H9 (cell line): ENCODE measurements around the gene MIAT. TPM values are rescaled to one million over a fixed set of nuclear protein-coding genes. Genes with fewer than 3 reads are reported as not detected.
"Not testable (repeated sequence)": the region's sequence is repeated elsewhere in the genome, so short reads cannot be mapped to it uniquely, and the experiment has no call there.

Experiments used
- DNase-seq: peaks from one replicate; pipeline ENCODE4 v3.0.0-alpha.2; 2017
- H2AFZ ChIP-seq: one replicate; pipeline ENCODE4 v1.6.1; 2013; ENCODE audit warnings: mild to moderate bottlenecking, low read length, control low read depth, moderate library complexity
- H2AK5ac ChIP-seq: 2 replicates; pipeline ENCODE4 v1.6.1; 2013; ENCODE audit warnings: low read length, control low read depth, mixed read lengths; ENCODE audit not compliant: insufficient read length
- H2BK120ac ChIP-seq: one replicate; pipeline ENCODE4 v1.6.1; 2013; ENCODE audit warnings: low read depth, mild to moderate bottlenecking, low read length, control low read depth, inconsistent platforms; ENCODE audit not compliant: poor library complexity, severe bottlenecking
- H2BK12ac ChIP-seq: 2 replicates; pipeline ENCODE4 v1.6.1; 2013; ENCODE audit warnings: low read length, control low read depth, mixed read lengths, low read depth; ENCODE audit not compliant: insufficient read length
- H2BK15ac ChIP-seq: 2 replicates; pipeline ENCODE4 v1.6.1; 2013; ENCODE audit warnings: low read depth, low read length, control low read depth
- H2BK20ac ChIP-seq: one replicate; pipeline ENCODE4 v1.6.1; 2013; ENCODE audit warnings: low read depth, mild to moderate bottlenecking, low read length, control low read depth, inconsistent platforms; ENCODE audit not compliant: poor library complexity, severe bottlenecking
- H2BK5ac ChIP-seq: 2 replicates; pipeline ENCODE4 v1.6.1; 2013; ENCODE audit warnings: low read length, control low read depth, mixed read lengths; ENCODE audit not compliant: insufficient read length
- H3K14ac ChIP-seq: 2 replicates; pipeline ENCODE4 v1.6.1; 2013; ENCODE audit warnings: low read length, control low read depth; ENCODE audit not compliant: insufficient read depth
- H3K18ac ChIP-seq: 2 replicates; pipeline ENCODE4 v1.6.1; 2013; ENCODE audit warnings: low read depth, mild to moderate bottlenecking, mixed read lengths, low read length, control low read depth; ENCODE audit not compliant: insufficient read length
- H3K23ac ChIP-seq: 2 replicates; pipeline ENCODE4 v1.6.1; 2013; ENCODE audit warnings: low read length, control low read depth, mixed read lengths, low read depth; ENCODE audit not compliant: insufficient read length
- H3K23me2 ChIP-seq: 2 replicates; pipeline ENCODE4 v1.6.1; 2013; ENCODE audit warnings: low read depth, mild to moderate bottlenecking, mixed read lengths, low read length, control low read depth; ENCODE audit not compliant: insufficient read length, poor library complexity, severe bottlenecking
- H3K27ac ChIP-seq: 2 replicates; pipeline ENCODE4 v1.5.1; 2013; ENCODE audit warnings: low read length, control low read depth, mixed read lengths, low read depth; ENCODE audit not compliant: insufficient read length
- H3K27me3 ChIP-seq: 2 replicates; pipeline ENCODE4 v1.6.1; 2013; ENCODE audit warnings: low read length, control low read depth, inconsistent platforms; ENCODE audit not compliant: insufficient read depth
- H3K4ac ChIP-seq: 2 replicates; pipeline ENCODE4 v1.6.1; 2013; ENCODE audit warnings: low read depth, mild to moderate bottlenecking, control low read depth, inconsistent platforms, low read length, moderate library complexity
- H3K4me1 ChIP-seq: 2 replicates; pipeline ENCODE4 v1.6.1; 2013; ENCODE audit warnings: low read length, control low read depth, inconsistent platforms; ENCODE audit not compliant: insufficient read depth
- H3K4me2 ChIP-seq: 2 replicates; pipeline ENCODE4 v1.6.1; 2013; ENCODE audit warnings: low read length, control low read depth, mixed read lengths; ENCODE audit not compliant: insufficient read length, insufficient read depth
- H3K56ac ChIP-seq: 2 replicates; pipeline ENCODE4 v1.6.1; 2013; ENCODE audit warnings: low read depth, mild to moderate bottlenecking, mixed read lengths, low read length, control low read depth; ENCODE audit not compliant: insufficient read length
- H3K79me1 ChIP-seq: 2 replicates; pipeline ENCODE4 v1.6.1; 2013; ENCODE audit warnings: low read depth, mild to moderate bottlenecking, moderate library complexity, low read length, control low read depth, inconsistent platforms; ENCODE audit not compliant: insufficient read depth, poor library complexity, severe bottlenecking
- H3K79me2 ChIP-seq: 2 replicates; pipeline ENCODE4 v1.6.1; 2013; ENCODE audit warnings: low read length, control low read depth, inconsistent platforms; ENCODE audit not compliant: insufficient read depth
- H3K9ac ChIP-seq: 2 replicates; pipeline ENCODE4 v1.6.1; 2013; ENCODE audit warnings: low read length, control low read depth, mixed read lengths; ENCODE audit not compliant: insufficient read length; ENCODE audit errors: extremely low read depth
- H3K9me3 ChIP-seq: one replicate; pipeline ENCODE4 v1.6.1; 2013; ENCODE audit warnings: low read depth, low read length, inconsistent platforms; ENCODE audit not compliant: control insufficient read depth
- H3T11ph ChIP-seq: one replicate; pipeline ENCODE4 v1.6.1; 2013; ENCODE audit warnings: mild to moderate bottlenecking, low read length, control low read depth, inconsistent platforms
- H4K20me1 ChIP-seq: one replicate; pipeline ENCODE4 v1.6.1; 2013; ENCODE audit not compliant: control insufficient read depth, insufficient read length, insufficient read depth
- H4K5ac ChIP-seq: 2 replicates; pipeline ENCODE4 v1.6.1; 2013; ENCODE audit warnings: low read depth, mild to moderate bottlenecking, mixed read lengths, low read length, control low read depth; ENCODE audit not compliant: insufficient read length
- H4K8ac ChIP-seq: replicated peaks from 2 replicates; pipeline ENCODE4 v1.6.1; 2013; ENCODE audit warnings: low read length, control low read depth, mixed read lengths, low read depth; ENCODE audit not compliant: insufficient read length
- H4K91ac ChIP-seq: 2 replicates; pipeline ENCODE4 v1.6.1; 2013; ENCODE audit warnings: low read depth, mild to moderate bottlenecking, moderate library complexity, mixed read lengths, low read length, control low read depth; ENCODE audit not compliant: insufficient read length
- H3K27ac Mint-ChIP-seq, 3 experiments: 2 replicates in 2 of 3; 3 replicates in 1 of 3; pipeline ENCODE4 v1.8.0; 2020 to 2021; ENCODE audit warnings: mixed read lengths in 3 of 3, mild to moderate bottlenecking in 1 of 3, moderate library complexity in 1 of 3
- H3K27me3 Mint-ChIP-seq: 2 replicates; pipeline ENCODE4 v1.8.0; 2021; ENCODE audit warnings: low read depth, mild to moderate bottlenecking, moderate library complexity, mixed read lengths
- H3K36me3 Mint-ChIP-seq, 3 experiments: 2 replicates in 2 of 3; 3 replicates in 1 of 3; pipeline ENCODE4 v1.8.0; 2020 to 2021; ENCODE audit warnings: low read depth in 3 of 3, mixed read lengths in 3 of 3; ENCODE audit not compliant: insufficient read depth in 1 of 3
- H3K4me1 Mint-ChIP-seq, 2 experiments: 2 replicates each; pipeline ENCODE4 v1.8.0; 2020; ENCODE audit warnings: mixed read lengths in 2 of 2
- H3K4me3 Mint-ChIP-seq, 2 experiments: 2 replicates in 1 of 2; 3 replicates in 1 of 2; pipeline ENCODE4 v1.8.0; 2020 to 2021; ENCODE audit warnings: mild to moderate bottlenecking in 2 of 2, mixed read lengths in 2 of 2, moderate library complexity in 1 of 2
- H3K9me3 Mint-ChIP-seq, 2 experiments: 2 replicates in 1 of 2; 3 replicates in 1 of 2; pipeline ENCODE4 v1.8.0; 2020; ENCODE audit warnings: mild to moderate bottlenecking in 2 of 2, mixed read lengths in 2 of 2, moderate library complexity in 1 of 2
- WGBS: extraction: QIAGEN DNeasy Blood & Tissue Kit; methylation state at CpG from one replicate; pipeline ENCODE4 v1.1.7; 2013; ENCODE audit warnings: missing lambda C conversion rate, low lambda C conversion rate, mixed read lengths; ENCODE audit not compliant: insufficient read length; ENCODE audit errors: extremely low coverage; 5-methylcytosine and 5-hydroxymethylcytosine counted together
- total RNA-seq: library from RNA; stranded (reverse); gene quantifications from 2 replicates; pipeline ENCODE4 v1.2.1, GENCODE V29; 2021
- TF ChIP-seq, protein P1 (sequence below): fragments of 200-600 bp; sonication (generic); conservative IDR thresholded peaks from 3 replicates; pipeline ENCODE4 v1.8.0; 2021; ENCODE audit warnings: antibody characterized with exemption, mild to moderate bottlenecking

MIAT gene
- total RNA-seq, 1 experiment from 2014 or later = 85.6 TPM

DNA sequence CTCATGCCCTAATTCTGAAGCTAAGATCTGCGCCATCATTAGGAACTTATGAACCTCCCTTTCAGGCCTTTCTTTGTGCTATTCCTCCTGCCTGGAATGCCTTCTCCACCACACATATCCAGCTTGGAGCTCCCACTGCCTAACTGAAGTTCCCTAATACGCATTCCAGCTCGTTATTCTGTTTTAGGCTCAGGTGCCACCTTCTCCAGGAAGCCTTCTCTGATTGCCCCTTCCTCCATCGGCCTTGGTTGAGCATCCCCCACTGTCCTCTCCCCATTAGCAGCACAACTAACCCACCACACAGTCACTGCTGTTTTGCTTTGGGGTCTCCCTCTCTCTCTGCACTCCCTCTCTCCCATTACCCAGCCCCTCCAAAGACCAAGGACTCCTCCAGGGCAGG, 44.7 kb upstream of the MIAT start:
- peaks cover 36% of the 10 kb centered on the region for H3K4me1 ChIP-seq
- H2AFZ ChIP-seq = no peak overlapping the region
- H3K18ac ChIP-seq = no peak overlapping the region

DNA sequence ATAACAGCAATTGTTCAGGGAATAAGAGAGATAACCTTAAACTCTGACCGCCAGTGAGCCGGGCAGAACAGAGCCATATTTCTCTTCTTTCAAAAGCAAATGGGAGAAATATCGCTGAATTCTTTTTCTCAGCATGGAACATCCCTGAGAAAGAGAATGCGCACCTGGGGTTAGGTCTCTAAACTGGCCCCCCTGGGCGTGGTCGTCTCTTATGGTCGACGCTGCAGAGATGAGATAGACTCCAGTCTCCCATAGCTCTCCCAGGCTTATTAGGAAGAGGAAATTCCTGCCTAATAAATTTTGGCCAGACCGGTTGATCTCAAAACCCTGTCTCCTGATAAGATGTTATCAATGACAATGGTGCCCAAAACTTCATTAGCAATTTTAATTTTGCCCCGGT, 43.6 kb upstream of the MIAT start:
- DNase-seq = peak; percentile 75

More for the DNA sequence above, 44.7 kb upstream of the MIAT start:
- no peak overlapping the region for H2BK15ac ChIP-seq
- H3K4me1 Mint-ChIP-seq = peaks cover 75 to 84% of the 10 kb centered on the region in 2 experiments
- H2AK5ac ChIP-seq = no peak overlapping the region
- no peak overlapping the region for H2BK12ac ChIP-seq
- no peak overlapping the region for H3T11ph ChIP-seq
- H3K27me3 Mint-ChIP-seq = peaks cover 69% of the 10 kb centered on the region
- H3K9ac ChIP-seq = no peak overlapping the region
- no peak overlapping the region for H4K8ac ChIP-seq
- DNase-seq = no peak
- H3K56ac ChIP-seq = no peak overlapping the region
- H3K27ac ChIP-seq = no peak overlapping the region
- H2BK120ac ChIP-seq = no peak overlapping the region
- H4K91ac ChIP-seq = no peak overlapping the region
- no peaks in the 10 kb centered on the region for H3K9me3 ChIP-seq
- TF ChIP-seq, protein P1, sequence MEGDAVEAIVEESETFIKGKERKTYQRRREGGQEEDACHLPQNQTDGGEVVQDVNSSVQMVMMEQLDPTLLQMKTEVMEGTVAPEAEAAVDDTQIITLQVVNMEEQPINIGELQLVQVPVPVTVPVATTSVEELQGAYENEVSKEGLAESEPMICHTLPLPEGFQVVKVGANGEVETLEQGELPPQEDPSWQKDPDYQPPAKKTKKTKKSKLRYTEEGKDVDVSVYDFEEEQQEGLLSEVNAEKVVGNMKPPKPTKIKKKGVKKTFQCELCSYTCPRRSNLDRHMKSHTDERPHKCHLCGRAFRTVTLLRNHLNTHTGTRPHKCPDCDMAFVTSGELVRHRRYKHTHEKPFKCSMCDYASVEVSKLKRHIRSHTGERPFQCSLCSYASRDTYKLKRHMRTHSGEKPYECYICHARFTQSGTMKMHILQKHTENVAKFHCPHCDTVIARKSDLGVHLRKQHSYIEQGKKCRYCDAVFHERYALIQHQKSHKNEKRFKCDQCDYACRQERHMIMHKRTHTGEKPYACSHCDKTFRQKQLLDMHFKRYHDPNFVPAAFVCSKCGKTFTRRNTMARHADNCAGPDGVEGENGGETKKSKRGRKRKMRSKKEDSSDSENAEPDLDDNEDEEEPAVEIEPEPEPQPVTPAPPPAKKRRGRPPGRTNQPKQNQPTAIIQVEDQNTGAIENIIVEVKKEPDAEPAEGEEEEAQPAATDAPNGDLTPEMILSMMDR = no peak
- H3K4me3 Mint-ChIP-seq = peak overlapping the region in 1 of 2 experiments; percentile 37; a peak in 2 of 5 replicates
- peak overlapping the region in 1 of 3 experiments; percentile 87; a peak in 1 of 7 replicates for H3K27ac Mint-ChIP-seq
- no peak overlapping the region for H3K14ac ChIP-seq
- no peaks in the 10 kb centered on the region for H3K23me2 ChIP-seq
- H3K23ac ChIP-seq = no peak overlapping the region
- no peaks in the 10 kb centered on the region for H3K79me2 ChIP-seq
- no peak overlapping the region for H4K5ac ChIP-seq
- H4K20me1 ChIP-seq = no peaks in the 10 kb centered on the region
- WGBS = no CpG with 5 or more reads among the region's 4 CpGs
- no peak overlapping the region for H2BK20ac ChIP-seq
- H3K36me3 Mint-ChIP-seq = no peaks in the 10 kb centered on the region; a peak in 1 of 7 replicates
- peaks cover 0 to 2% of the 10 kb centered on the region in 2 experiments; a peak in 1 of 5 replicates for H3K9me3 Mint-ChIP-seq
- H3K4ac ChIP-seq = no peak overlapping the region
- H3K27me3 ChIP-seq = peaks cover 6% of the 10 kb centered on the region; the same call in 1 of the 2 replicates
- H3K79me1 ChIP-seq = no peaks in the 10 kb centered on the region
- peak overlapping the region; percentile 23 for H3K4me2 ChIP-seq
- H2BK5ac ChIP-seq = no peak overlapping the region

More for the DNA sequence above, 43.6 kb upstream of the MIAT start:
- not testable (repeated sequence) for H2BK12ac ChIP-seq, H3K23me2 ChIP-seq, H3K79me1 ChIP-seq, H3K9me3 ChIP-seq, H3K14ac ChIP-seq, H3K27ac ChIP-seq, H3K4ac ChIP-seq, H4K20me1 ChIP-seq, H2AK5ac ChIP-seq, H3K56ac ChIP-seq, H3K9ac ChIP-seq, H3K23ac ChIP-seq, H2BK15ac ChIP-seq, H3K9me3 Mint-ChIP-seq, H4K91ac ChIP-seq, H2BK120ac ChIP-seq, H3K18ac ChIP-seq, H2BK5ac ChIP-seq, H4K5ac ChIP-seq, H2AFZ ChIP-seq, H3K27me3 ChIP-seq, H4K8ac ChIP-seq, H2BK20ac ChIP-seq, H3T11ph ChIP-seq, H3K79me2 ChIP-seq, H3K36me3 Mint-ChIP-seq
- H3K4me1 ChIP-seq = peaks cover 35% of the 10 kb centered on the region
- H3K4me1 Mint-ChIP-seq = peaks cover 67 to 81% of the 10 kb centered on the region in 2 experiments
- H3K27me3 Mint-ChIP-seq = peaks cover 75% of the 10 kb centered on the region
- H3K27ac Mint-ChIP-seq = peak overlapping the region in 1 of 3 experiments; percentile 87; a peak in 3 of 7 replicates
- WGBS = no CpG with 5 or more reads among the region's 10 CpGs
- peak overlapping the region; percentile 24 to 72 for H3K4me3 Mint-ChIP-seq
- peak overlapping the region; percentile 84 for H3K4me2 ChIP-seq
